Measurements from ENCODE around the gene PGGHG. TPM values are rescaled to one million over a fixed set of nuclear protein-coding genes. Genes with fewer than 3 reads are reported as not detected.

Gene PGGHG
- total RNA-seq, 4 donors from 2014 or later = 13.3 to 23.7 (median 18.8) TPM

DNA sequence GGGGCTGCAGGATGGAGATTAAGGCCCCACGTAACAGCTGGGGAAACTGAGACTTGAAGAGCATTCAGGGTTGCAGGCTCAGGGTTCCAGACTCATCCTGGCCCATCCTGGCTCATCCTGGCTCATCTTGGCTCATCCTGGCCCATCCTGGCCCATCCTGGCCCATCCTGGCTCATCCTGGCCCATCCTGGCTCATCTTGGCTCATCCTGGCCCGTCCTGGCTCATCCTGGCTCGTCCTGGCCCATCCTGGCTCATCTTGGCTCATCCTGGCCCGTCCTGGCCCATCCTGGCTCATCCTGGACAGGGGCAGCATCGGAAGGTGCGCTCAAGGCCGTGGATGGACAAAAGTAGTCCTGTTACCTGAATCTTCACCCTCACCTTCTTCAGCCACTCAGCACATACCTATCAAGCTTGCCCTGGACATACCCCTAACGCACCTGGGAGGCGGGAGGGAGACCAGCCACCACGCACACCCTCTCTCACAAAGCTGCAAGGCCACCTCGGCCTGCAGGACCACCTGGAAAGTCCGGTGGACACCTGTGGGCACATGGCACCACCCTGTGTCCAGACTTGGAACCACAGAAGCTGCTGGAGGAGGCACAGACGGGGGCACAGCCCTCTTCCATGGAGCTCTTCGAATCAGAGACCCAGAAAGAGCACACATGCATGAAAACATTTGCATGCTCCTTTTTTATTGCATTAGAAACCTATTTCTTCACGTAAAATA is 31.0 kb upstream of the PGGHG start:
- TF ChIP-seq POLR2AphosphoS5 (IDR thresholded peaks at IDR 0.05) (no peak), EP300 (IDR thresholded peaks at IDR 0.05) (no peak), CTCF (IDR thresholded peaks at IDR 0.05) (no peak), POLR2A (IDR thresholded peaks at IDR 0.05; ENCODE audit: low read depth) (no peak)
- Histone ChIP-seq H3K27me3 (peaks cover 0 to 2% (median 0%) of the 10 kb centered on the region in 4 donors), H3K27ac (replicated peaks in 1 of 4) (no peak overlapping the region), H3K4me1 (no peaks in the 10 kb centered on the region), H3K4me3 (no peak overlapping the region), H3K9me3 (no peaks in the 10 kb centered on the region), H3K36me3 (peaks cover 8 to 12% (median 11%) of the 10 kb centered on the region in 4 donors)
- intact Hi-C loops (cut with DNase I) = no loop called here
- no peak for DNase-seq (ENCODE audit: extremely low spot score)
- WGBS = 82% methylated on average over 12 of the region's 15 CpGs

- H3K27me3 ChIP-seq = peaks cover 0 to 2% (median 0%) of the 10 kb centered on the region in 4 donors
- H3K27ac ChIP-seq (replicated peaks in 1 of 4) = no peak overlapping the region
- no peak for TF ChIP-seq CTCF (IDR thresholded peaks at IDR 0.05)
- TF ChIP-seq POLR2AphosphoS5 (IDR thresholded peaks at IDR 0.05) = no peak
- no peak for TF ChIP-seq POLR2A (IDR thresholded peaks at IDR 0.05; ENCODE audit: low read depth)
- 73% methylated on average over 10 of the region's 10 CpGs for WGBS
- H3K36me3 ChIP-seq = no peaks in the 10 kb centered on the region
- H3K9me3 ChIP-seq = no peaks in the 10 kb centered on the region
- H3K4me3 ChIP-seq = no peak overlapping the region
- intact Hi-C loops (cut with DNase I) = no loop called here
- no peak for DNase-seq (ENCODE audit: extremely low spot score)
- H3K4me1 ChIP-seq = no peaks in the 10 kb centered on the region
These were observed 29.5 kb upstream of the PGGHG start for GRCh38 chr11:259413-259812.

- no peaks in the 10 kb centered on the region for H3K36me3 ChIP-seq
- H3K27ac ChIP-seq (replicated peaks in 1 of 4) = no peak overlapping the region
- DNase-seq (ENCODE audit: extremely low spot score) = no peak
- TF ChIP-seq EP300 (IDR thresholded peaks at IDR 0.05) = no peak
- no peak for TF ChIP-seq POLR2A (IDR thresholded peaks at IDR 0.05; ENCODE audit: low read depth)
- no peak for TF ChIP-seq CTCF (IDR thresholded peaks at IDR 0.05)
- TF ChIP-seq POLR2AphosphoS5 (IDR thresholded peaks at IDR 0.05) = no peak
- intact Hi-C loops (cut with DNase I) = no loop called here
- 88% methylated on average over 4 of the region's 4 CpGs for WGBS
- H3K27me3 ChIP-seq = peaks cover 0 to 2% (median 0%) of the 10 kb centered on the region in 4 donors
- H3K9me3 ChIP-seq = peaks cover 0 to 4% (median 0%) of the 10 kb centered on the region in 4 donors
- no peak overlapping the region for H3K4me3 ChIP-seq
- H3K4me1 ChIP-seq = no peaks in the 10 kb centered on the region
These were observed 27.3 kb upstream of the PGGHG start for GRCh38 chr11:261624-262023.

DNA sequence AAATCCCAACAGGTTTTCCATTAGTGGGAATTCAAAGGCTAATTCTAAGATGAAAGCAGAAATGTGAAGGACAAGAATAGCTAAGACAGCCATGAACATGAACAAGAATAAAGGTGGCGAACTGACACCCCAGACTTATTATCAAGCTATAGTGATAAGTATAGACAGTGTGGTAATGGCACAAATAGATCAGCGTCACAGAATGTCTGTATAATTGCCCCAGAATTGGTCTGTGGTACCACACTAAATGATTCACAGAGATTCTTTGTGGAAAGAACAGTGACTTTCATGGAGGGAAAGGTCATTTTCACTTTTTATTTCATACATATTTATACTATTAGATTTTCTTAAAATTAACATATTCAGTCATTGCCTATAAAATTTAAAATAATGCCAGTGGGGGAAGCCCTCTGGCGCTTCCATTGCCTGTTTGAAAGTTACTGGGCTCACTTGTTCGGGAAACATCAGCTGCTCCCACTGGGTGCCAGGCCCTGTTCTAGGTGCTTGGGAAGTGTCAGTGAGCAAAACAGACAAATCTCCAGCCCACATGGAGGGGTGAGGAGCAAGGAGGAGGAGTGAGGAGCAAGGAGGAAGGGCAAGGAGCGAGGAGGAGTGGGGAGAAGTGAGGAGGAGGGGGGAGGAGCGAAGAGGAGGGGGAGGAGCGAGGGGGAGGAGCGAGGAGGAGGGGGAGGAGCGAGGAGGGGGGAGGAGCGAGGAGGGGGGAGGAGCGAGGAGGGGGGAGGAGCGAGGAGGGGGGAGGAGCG is 22.1 kb upstream of the PGGHG start:
- H3K36me3 ChIP-seq = no peaks in the 10 kb centered on the region
- WGBS = 81% methylated on average over 5 of the region's 13 CpGs
- intact Hi-C loops (cut with DNase I) = no loop called here
- peaks cover 0 to 23% (median 0%) of the 10 kb centered on the region in 4 donors for H3K27me3 ChIP-seq
- TF ChIP-seq POLR2A (IDR thresholded peaks at IDR 0.05; ENCODE audit: low read depth) (no peak), CTCF (IDR thresholded peaks at IDR 0.05) (no peak)
- no peak overlapping the region for H3K27ac ChIP-seq (replicated peaks in 1 of 4)
- DNase-seq (ENCODE audit: extremely low spot score) = no peak
- peaks cover 0 to 4% (median 0%) of the 10 kb centered on the region in 4 donors for H3K9me3 ChIP-seq
- H3K4me1 ChIP-seq = peaks cover 0 to 10% (median 8%) of the 10 kb centered on the region in 4 donors
- H3K4me3 ChIP-seq = no peak overlapping the region

All from esophagus muscularis mucosa (tissue), 4 donors.